Colonic mucosa (tissue), 4 donors: ENCODE results near the gene LIFR. TPM values are rescaled to one million over a fixed set of nuclear protein-coding genes. Genes with fewer than 3 reads are reported as not detected.

Experiments
- DNase-seq: peaks from one replicate; pipeline ENCODE4 v3.0.0-alpha.2; 2020
- H3K27ac ChIP-seq: fragments of 200-600 bp; one replicate; pipeline ENCODE4 v1.8.0; 2021
- H3K27me3 ChIP-seq: fragments of 200-600 bp; one replicate; pipeline ENCODE4 v1.8.0; 2021
- H3K36me3 ChIP-seq: fragments of 200-600 bp; one replicate; pipeline ENCODE4 v1.8.0; 2021
- H3K4me1 ChIP-seq: fragments of 200-600 bp; one replicate; pipeline ENCODE4 v1.8.0; 2021; ENCODE audit warnings: mild to moderate bottlenecking
- H3K4me3 ChIP-seq: fragments of 200-600 bp; one replicate; pipeline ENCODE4 v1.8.0; 2021
- H3K9ac ChIP-seq, 2 donors: one replicate each; pipeline ENCODE4 v1.7.0; 2013; ENCODE audit warnings: control low read depth in 2 of 2, low read depth in 2 of 2, low read length in 2 of 2
- H3K9me3 ChIP-seq: fragments of 200-600 bp; one replicate; pipeline ENCODE4 v1.8.0; 2021
- intact Hi-C: fragments of 100-400 bp; cut with DNase I; formaldehyde crosslinking; loops from one replicate; pipeline ENCODE4 v1.14.1; 2022
- total RNA-seq, 2 donors: library from RNA; stranded (reverse); fragmentation: NEBNext Ultra II Directional in 1 of 2; extraction: Animal tissue kit (Norgen Biotek cat#: 25700) in 1 of 2; gene quantifications; one replicate each; pipeline ENCODE4 v1.2.1, GENCODE V29; 2021
- TF ChIP-seq, protein P1 (sequence below): fragments of 200-600 bp; IDR thresholded peaks from one replicate; pipeline ENCODE4 v1.8.0; 2022; ENCODE audit warnings: antibody characterized with exemption, mild to moderate bottlenecking
- donor health status: healthy.
- donor health status: DM: no; HTN: no; CAD: no.
- donor health status: DM: no; HTN: no; CAD: no.

The LIFR gene
- total RNA-seq, 2 donors from 2014 or later = 7.0 to 10.3 TPM

DNA sequence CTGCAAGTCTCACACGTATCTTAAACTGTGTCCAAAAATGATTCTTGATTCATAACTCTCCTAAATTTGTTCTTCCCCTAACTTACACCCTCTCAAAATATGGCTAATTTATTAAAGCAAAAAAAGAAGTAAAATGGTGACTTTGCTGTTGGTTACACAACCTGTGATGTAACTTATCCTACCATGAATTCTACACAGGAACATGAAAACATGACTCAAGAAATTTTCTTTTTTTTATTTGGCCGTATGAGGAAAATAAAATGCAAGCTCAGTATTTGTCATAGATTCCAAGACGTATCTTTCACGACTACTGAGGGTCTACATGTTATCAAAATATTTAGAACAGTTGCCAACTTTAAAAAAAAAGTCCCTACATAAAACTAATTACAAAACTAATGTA, 9.2 kb downstream of the LIFR start:
- H3K36me3 ChIP-seq = no peaks in the 10 kb centered on the region
- H3K4me3 ChIP-seq = no peak overlapping the region
- intact Hi-C loops = no loop called here
- H3K9ac ChIP-seq = no peak overlapping the region
- no peaks in the 10 kb centered on the region for H3K27me3 ChIP-seq
- no peaks in the 10 kb centered on the region for H3K4me1 ChIP-seq
- TF ChIP-seq, protein P1, sequence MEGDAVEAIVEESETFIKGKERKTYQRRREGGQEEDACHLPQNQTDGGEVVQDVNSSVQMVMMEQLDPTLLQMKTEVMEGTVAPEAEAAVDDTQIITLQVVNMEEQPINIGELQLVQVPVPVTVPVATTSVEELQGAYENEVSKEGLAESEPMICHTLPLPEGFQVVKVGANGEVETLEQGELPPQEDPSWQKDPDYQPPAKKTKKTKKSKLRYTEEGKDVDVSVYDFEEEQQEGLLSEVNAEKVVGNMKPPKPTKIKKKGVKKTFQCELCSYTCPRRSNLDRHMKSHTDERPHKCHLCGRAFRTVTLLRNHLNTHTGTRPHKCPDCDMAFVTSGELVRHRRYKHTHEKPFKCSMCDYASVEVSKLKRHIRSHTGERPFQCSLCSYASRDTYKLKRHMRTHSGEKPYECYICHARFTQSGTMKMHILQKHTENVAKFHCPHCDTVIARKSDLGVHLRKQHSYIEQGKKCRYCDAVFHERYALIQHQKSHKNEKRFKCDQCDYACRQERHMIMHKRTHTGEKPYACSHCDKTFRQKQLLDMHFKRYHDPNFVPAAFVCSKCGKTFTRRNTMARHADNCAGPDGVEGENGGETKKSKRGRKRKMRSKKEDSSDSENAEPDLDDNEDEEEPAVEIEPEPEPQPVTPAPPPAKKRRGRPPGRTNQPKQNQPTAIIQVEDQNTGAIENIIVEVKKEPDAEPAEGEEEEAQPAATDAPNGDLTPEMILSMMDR = no peak
- no peak for DNase-seq
- no peak overlapping the region for H3K27ac ChIP-seq
- no peaks in the 10 kb centered on the region for H3K9me3 ChIP-seq

DNA sequence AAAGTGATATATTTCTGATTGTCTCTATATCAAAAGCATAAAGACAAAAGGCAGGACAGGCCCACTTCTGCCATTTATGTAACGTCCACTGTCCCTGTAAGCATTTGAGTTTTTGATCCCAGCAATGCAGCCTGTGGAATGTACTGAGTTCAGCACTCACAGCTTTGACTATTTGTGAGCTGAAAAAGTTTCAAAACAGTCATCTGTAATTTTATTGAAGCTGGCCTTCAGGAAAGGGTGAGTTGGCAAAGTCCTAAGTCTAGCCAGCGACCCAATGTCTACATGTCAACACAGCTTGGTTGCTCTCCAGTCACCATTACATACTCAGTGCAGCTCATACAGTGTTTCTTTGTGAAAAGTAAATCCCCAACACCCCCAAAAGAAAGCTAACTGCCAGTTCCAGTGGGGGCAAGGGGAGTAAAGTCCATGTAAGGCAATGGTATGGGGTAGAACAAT, 9.7 kb downstream of the LIFR start:
- TF ChIP-seq, protein P1 = no peak
- DNase-seq = no peak
- Histone ChIP-seq H3K4me1 (no peaks in the 10 kb centered on the region), H3K4me3 (no peak overlapping the region), H3K9me3 (no peaks in the 10 kb centered on the region), H3K27me3 (no peaks in the 10 kb centered on the region), H3K36me3 (no peaks in the 10 kb centered on the region), H3K27ac (no peak overlapping the region), H3K9ac (no peak overlapping the region)
- intact Hi-C loops = no loop called here

DNA sequence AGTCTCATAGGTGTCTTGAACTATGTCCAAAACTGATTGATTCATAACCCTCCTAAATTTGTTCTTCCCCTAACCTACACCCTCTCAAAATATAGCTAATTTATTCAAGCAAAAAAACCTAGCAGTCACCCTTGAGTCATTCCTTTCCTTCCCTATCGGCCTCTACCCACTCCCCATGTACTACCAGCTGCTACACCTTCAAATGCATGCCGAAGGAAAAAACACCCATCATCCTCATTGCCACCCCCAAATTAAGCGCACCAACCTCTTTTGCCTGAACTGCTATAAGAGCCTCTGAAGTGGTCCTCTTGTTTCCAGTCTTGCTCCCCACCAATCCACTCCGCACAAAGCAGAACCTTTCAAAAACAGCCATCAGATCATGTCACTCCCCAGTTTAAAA, 12.6 kb downstream of the LIFR start:
- no peak overlapping the region for H3K4me3 ChIP-seq
- H3K36me3 ChIP-seq = no peaks in the 10 kb centered on the region
- H3K9me3 ChIP-seq = no peaks in the 10 kb centered on the region
- no peak for DNase-seq
- intact Hi-C loops = no loop called here
- H3K27me3 ChIP-seq = no peaks in the 10 kb centered on the region
- no peaks in the 10 kb centered on the region for H3K4me1 ChIP-seq
- H3K9ac ChIP-seq = no peak overlapping the region
- no peak overlapping the region for H3K27ac ChIP-seq
- TF ChIP-seq, protein P1 = no peak

DNA sequence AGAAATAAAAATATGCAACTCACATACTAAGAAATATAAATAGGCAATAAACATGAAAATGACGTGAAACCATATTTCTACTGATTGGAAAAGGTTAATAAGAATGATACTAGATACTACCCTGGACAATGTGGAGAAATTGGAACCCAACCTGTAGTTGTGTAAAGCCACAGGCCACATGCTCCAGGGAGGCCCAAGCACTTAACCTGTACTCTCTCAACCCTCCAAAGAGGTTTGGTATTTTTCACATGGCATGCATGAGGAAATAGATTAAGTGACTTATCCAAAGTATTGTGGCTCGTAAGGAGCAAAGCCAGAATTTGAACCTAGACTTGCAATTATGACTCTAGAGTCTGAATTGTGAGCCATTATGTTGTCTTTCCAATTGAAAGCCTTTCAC, 13.4 kb downstream of the LIFR start:
- intact Hi-C loops = no loop called here
- H3K27ac ChIP-seq = no peak overlapping the region
- H3K27me3 ChIP-seq = no peaks in the 10 kb centered on the region
- H3K4me3 ChIP-seq = no peak overlapping the region
- H3K9ac ChIP-seq = no peak overlapping the region
- TF ChIP-seq, protein P1 = no peak
- DNase-seq = no peak
- no peaks in the 10 kb centered on the region for H3K4me1 ChIP-seq
- H3K36me3 ChIP-seq = no peaks in the 10 kb centered on the region
- no peaks in the 10 kb centered on the region for H3K9me3 ChIP-seq

DNA sequence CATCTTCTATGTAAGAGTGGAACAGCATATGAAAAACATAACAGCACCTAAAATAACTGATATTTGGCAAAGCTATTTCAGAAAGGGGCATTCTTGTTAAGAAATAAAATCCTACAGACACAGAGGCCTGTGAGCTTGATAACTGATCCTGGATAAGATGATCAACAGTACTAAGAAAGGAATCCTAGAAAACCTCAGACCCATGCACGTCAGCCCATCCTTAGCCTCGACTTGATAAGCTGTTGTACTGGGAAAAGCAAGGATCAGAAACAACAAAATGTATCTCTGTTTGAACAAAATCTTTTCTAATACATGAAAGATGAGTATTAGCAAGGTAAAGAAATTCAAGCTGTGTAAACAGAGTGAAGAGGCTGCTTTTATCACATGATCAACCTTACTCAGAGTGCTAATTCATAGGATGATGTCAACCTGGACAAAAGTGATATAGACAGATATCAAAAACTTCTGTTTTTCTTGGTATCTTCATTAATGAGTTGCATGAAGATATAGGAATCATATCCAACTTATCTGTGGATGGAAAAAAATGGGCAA, 15.2 kb downstream of the LIFR start:
- intact Hi-C loops = no loop called here
- TF ChIP-seq, protein P1 = no peak
- no peaks in the 10 kb centered on the region for H3K9me3 ChIP-seq
- no peaks in the 10 kb centered on the region for H3K4me1 ChIP-seq
- H3K27me3 ChIP-seq = no peaks in the 10 kb centered on the region
- no peak overlapping the region for H3K4me3 ChIP-seq
- no peak overlapping the region for H3K27ac ChIP-seq
- no peak overlapping the region for H3K9ac ChIP-seq
- no peak for DNase-seq
- H3K36me3 ChIP-seq = no peaks in the 10 kb centered on the region
